Right cardiac atrium (tissue), 5 donors: Measurements from ENCODE around the gene DEDD. TPM values are rescaled to one million over a fixed set of nuclear protein-coding genes. Genes with fewer than 3 reads are reported as not detected.

Source experiments
- ATAC-seq, 2 donors: fragments of 200-7000 bp; cut with Tn5 transposase; one replicate each; pipeline versions ENCODE4 v1.8.0 to v1.9.1; 2020; ENCODE audit warnings: moderate library complexity in 2 of 2, mild to moderate bottlenecking in 1 of 2
- DNase-seq, 3 donors: peaks; one replicate each; pipeline ENCODE4 v3.0.0-alpha.2; 2020
- H3K27ac ChIP-seq: one replicate; pipeline ENCODE4 v1.5.1; 2013; ENCODE audit warnings: mild to moderate bottlenecking, low read length, control low read depth, moderate library complexity
- H3K27me3 ChIP-seq: one replicate; pipeline ENCODE4 v1.6.1; 2013; ENCODE audit not compliant: control insufficient read depth, insufficient read depth
- H3K4me1 ChIP-seq: one replicate; pipeline ENCODE4 v1.6.1; 2013; ENCODE audit warnings: low read length; ENCODE audit not compliant: control insufficient read depth, insufficient read depth
- H3K4me3 ChIP-seq: one replicate; pipeline ENCODE4 v1.5.1; 2013; ENCODE audit warnings: low read length, control low read depth
- H3K9me3 ChIP-seq: one replicate; pipeline ENCODE4 v1.6.1; 2013; ENCODE audit warnings: low read length; ENCODE audit not compliant: control insufficient read depth
- WGBS: extraction: QIAGEN DNeasy Blood & Tissue Kit; methylation state at CpG from one replicate; pipeline ENCODE4 v1.1.7; 2013; 5-methylcytosine and 5-hydroxymethylcytosine counted together
- intact Hi-C, 4 donors: fragments of 100-400 bp; cut with DNase I; formaldehyde crosslinking; loops; one replicate each; pipeline versions ENCODE4 v1.11.0 to v1.14.0; 2022 to 2023
- polyA plus RNA-seq: library from polyadenylated mRNA; stranded (reverse); fragments of 200-250 nt; gene quantifications from one replicate; pipeline ENCODE4 v1.2.3, GENCODE V29; 2013
- total RNA-seq, 4 donors: library from RNA; stranded (reverse); fragmentation: NEBNext Ultra II Directional; extraction: Animal tissue kit (Norgen Biotek cat#: 25700); gene quantifications; one replicate each; pipeline ENCODE4 v1.2.1, GENCODE V29; 2021
- donor health status: healthy with polysubstance abuse.
- donor health status: DM: no; HTN: yes; CAD: no.
- donor health status: DM: no; HTN: no; CAD: no.
- donor health status: DM: no; HTN: yes; CAD: no; lungs with severe emphysema.
- donor health status: DM: yes; HTN: yes; CAD: no.

The DEDD gene
- total and polyA plus RNA-seq, 5 donors, result 15.5 to 30.6 (median 28.4) TPM

- intact Hi-C loops, result loop anchor here in 2 of 4 donors (10.0 kb wide), 2 partner anchors 96 to 256 kb away; no protein-coding TSS in a partner anchor
- no peaks in the 10 kb centered on the region for H3K9me3 ChIP-seq
- WGBS, result 82% methylated on average over 5 of the region's 5 CpGs
- no peak for ATAC-seq
- no peak overlapping the region for H3K4me3 ChIP-seq
- no peaks in the 10 kb centered on the region for H3K4me1 ChIP-seq
- DNase-seq, result no peak
- H3K27ac ChIP-seq, result no peak overlapping the region
- no peaks in the 10 kb centered on the region for H3K27me3 ChIP-seq
These were observed 41.4 kb downstream of the DEDD start for GRCh38 chr1:161091093-161091492.

GRCh38 chr1:161090617-161091016, 41.9 kb downstream of the DEDD start:
- Histone ChIP-seq H3K27ac (no peak overlapping the region), H3K9me3 (no peaks in the 10 kb centered on the region), H3K4me1 (no peaks in the 10 kb centered on the region), H3K27me3 (no peaks in the 10 kb centered on the region), H3K4me3 (no peak overlapping the region)
- ATAC-seq (no peak), DNase-seq (no peak)
- intact Hi-C loops, result loop anchor here in 2 of 4 donors (10.0 kb wide), 2 partner anchors 96 to 256 kb away; no protein-coding TSS in a partner anchor
- WGBS, result 76% methylated on average over 3 of the region's 3 CpGs

GRCh38 chr1:161089938-161090337, 42.5 kb downstream of the DEDD start:
- Histone ChIP-seq H3K4me3 (no peak overlapping the region), H3K27me3 (no peaks in the 10 kb centered on the region), H3K27ac (no peak overlapping the region), H3K4me1 (no peaks in the 10 kb centered on the region), H3K9me3 (no peaks in the 10 kb centered on the region)
- no peak for ATAC-seq
- no peak for DNase-seq
- WGBS, result 95% methylated on average over 5 of the region's 5 CpGs
- intact Hi-C loops, result loop anchor here in 2 of 4 donors (10.0 kb wide), 2 partner anchors 95 to 255 kb away; no protein-coding TSS in a partner anchor

DNA sequence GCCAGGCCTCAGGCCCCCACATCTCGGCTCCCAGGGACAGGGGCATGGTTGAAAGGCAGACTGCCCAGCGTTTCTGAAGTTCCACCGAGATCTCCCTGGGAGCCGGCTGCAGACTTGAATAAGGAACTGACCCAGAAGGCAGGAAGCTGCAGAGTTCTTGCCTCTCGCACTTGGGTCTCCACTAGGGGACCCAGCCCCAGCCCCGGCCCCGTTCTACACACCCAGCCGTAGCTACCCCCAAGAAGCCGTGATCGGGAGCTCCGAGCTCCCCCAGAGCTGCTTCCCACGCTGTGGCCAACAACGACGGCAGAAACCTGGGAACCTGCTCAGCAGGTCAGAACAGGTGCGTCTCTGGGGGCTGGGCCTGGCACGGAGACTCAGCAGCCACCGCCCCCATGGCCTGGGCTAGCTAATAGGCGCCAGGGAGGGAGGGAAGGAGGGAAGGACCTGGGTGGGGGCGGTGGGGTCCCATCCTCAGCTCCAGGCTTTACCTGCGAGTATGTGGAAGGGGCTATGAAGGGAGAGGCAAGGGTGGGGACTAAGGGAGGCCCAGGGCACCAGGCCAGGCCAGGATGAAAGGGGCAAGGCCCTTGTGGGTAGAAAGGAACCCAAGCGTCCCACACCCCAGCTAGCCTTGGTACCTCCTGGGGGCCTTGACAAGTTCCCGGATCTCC, 43.1 kb downstream of the DEDD start, which contains the start of gene NECTIN4:
NECTIN4 (minus strand) TSS at position 308 of the 674 bp plus-strand sequence; CDS start at position 46, 262 bp downstream.
- DNase-seq, result no peak
- ATAC-seq, result peak in 1 of 2 donors; percentile 32
- Histone ChIP-seq H3K9me3 (no peaks in the 10 kb centered on the region), H3K4me3 (no peak within 1 kb of the TSS), H3K27ac (no peak within 1 kb of the TSS), H3K4me1 (no peaks in the 10 kb centered on the region), H3K27me3 (no peaks in the 10 kb centered on the region)
- 72% methylated on average over 22 of the region's 22 CpGs for WGBS
- intact Hi-C loops, result no loop called here

GRCh38 chr1:161088587-161089110, 43.8 kb downstream of the DEDD start:
- H3K27me3 ChIP-seq, result no peaks in the 10 kb centered on the region
- intact Hi-C loops, result no loop called here
- ATAC-seq (no peak), DNase-seq (no peak)
- 85% methylated on average over 3 of the region's 3 CpGs for WGBS
- H3K4me3 ChIP-seq, result no peak overlapping the region
- no peaks in the 10 kb centered on the region for H3K9me3 ChIP-seq
- H3K4me1 ChIP-seq, result no peaks in the 10 kb centered on the region
- H3K27ac ChIP-seq, result no peak overlapping the region

- no peaks in the 10 kb centered on the region for H3K9me3 ChIP-seq
- no peak overlapping the region for H3K27ac ChIP-seq
- 67% methylated on average over 4 of the region's 4 CpGs for WGBS
- DNase-seq, result no peak
- no peak overlapping the region for H3K4me3 ChIP-seq
- ATAC-seq, result no peak
- intact Hi-C loops, result no loop called here
- H3K4me1 ChIP-seq, result no peaks in the 10 kb centered on the region
- H3K27me3 ChIP-seq, result no peaks in the 10 kb centered on the region
These were observed 46.0 kb downstream of the DEDD start for GRCh38 chr1:161086457-161086856.

GRCh38 chr1:161085165-161085564, 47.3 kb downstream of the DEDD start:
- ATAC-seq (no peak), DNase-seq (no peak)
- no peak overlapping the region for H3K27ac ChIP-seq
- H3K4me1 ChIP-seq, result no peaks in the 10 kb centered on the region
- intact Hi-C loops, result no loop called here
- H3K9me3 ChIP-seq, result no peaks in the 10 kb centered on the region
- H3K4me3 ChIP-seq, result no peak overlapping the region
- 62% methylated on average over 2 of the region's 2 CpGs for WGBS
- no peaks in the 10 kb centered on the region for H3K27me3 ChIP-seq

- WGBS, result 100% methylated on average over 1 of the region's 1 CpG
- no peak for DNase-seq
- ATAC-seq, result no peak
- Histone ChIP-seq H3K4me1 (no peaks in the 10 kb centered on the region), H3K9me3 (no peaks in the 10 kb centered on the region), H3K27me3 (no peaks in the 10 kb centered on the region), H3K4me3 (no peak overlapping the region), H3K27ac (no peak overlapping the region)
- intact Hi-C loops, result no loop called here
These were observed 47.9 kb downstream of the DEDD start for GRCh38 chr1:161084597-161084988.

DNA sequence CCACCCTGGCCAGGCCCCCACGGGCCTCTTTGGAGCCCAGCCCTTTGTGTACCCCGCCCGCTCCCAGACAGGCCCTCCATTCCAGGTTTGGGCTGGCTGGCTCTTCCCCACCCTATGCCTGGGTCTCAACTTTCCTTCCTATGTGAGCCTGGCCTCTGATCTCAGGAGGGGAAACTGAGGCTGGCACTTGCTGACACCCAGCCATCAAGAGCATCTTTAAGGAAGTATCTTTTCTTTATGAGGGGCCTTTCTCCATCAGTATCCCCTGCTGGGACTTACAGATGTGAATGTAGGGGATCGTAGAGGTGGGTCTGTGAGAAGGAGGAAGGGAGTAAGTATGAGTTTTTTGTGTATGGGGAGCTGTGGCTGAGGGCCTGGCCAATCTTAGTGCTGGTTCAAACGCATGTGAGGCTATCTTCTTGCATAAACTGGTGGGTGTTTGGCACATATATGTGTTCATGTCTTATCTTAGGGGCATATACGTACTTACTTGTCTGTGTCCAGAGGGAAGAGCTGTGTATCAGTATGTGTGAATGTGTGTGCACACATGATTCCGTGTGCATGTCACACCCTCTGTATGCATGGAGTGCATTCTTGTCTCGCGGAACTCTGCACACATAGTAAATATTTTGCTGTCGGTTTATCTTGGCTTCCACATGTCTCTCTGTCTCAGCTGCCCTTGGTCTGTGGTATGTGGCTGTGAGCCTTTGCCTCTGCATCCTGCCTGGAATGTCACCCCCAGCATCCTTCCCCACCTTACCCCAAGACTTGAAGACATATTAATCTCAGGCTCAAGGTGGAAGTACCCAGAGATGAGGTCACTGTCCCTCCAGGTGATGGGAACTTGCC, 48.5 kb downstream of the DEDD start:
- Histone ChIP-seq H3K27me3 (no peaks in the 10 kb centered on the region), H3K9me3 (no peaks in the 10 kb centered on the region), H3K4me3 (no peak overlapping the region), H3K4me1 (no peaks in the 10 kb centered on the region), H3K27ac (no peak overlapping the region)
- intact Hi-C loops, result no loop called here
- WGBS, result 68% methylated on average over 10 of the region's 10 CpGs
- no peak for ATAC-seq
- DNase-seq, result no peak

DNA sequence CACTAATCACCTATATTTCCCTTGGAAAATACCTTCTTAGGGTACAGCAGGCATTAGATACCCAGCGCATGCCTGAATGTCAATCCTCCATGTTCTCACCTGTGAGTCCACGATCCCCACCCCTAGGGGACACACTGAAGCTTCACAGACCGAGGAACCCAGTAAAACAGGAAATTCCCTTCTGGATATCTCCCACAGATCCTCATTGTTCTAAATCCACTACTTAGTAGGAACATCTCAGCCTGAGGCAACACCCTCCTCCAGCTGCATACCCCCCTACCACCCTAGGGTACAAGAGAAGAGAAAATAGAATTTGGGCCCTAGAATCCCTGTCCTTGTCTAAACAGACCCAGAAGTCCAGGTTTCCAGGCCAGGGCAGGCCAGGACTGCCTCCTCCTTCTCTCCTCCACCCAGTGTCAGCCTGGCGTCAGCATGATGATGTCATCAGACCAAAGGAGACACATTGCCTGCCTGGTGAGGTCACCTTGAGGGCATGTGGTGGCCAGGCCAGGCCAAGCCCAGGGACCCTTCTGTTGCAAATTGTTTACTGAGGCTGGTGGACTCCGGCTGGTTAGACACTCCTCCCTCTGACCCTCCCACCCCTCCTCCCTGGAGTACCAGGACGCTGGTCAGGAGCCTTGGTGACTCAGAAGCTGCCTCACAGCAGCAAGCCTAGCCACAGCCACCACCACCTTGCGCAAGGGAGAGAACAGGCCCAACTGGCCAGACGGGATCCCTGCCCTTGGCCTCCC, 49.3 kb downstream of the DEDD start:
- no peaks in the 10 kb centered on the region for H3K9me3 ChIP-seq
- peak; percentile 90 to 94 for ATAC-seq
- intact Hi-C loops, result no loop called here
- H3K27me3 ChIP-seq, result no peaks in the 10 kb centered on the region
- H3K4me1 ChIP-seq, result no peaks in the 10 kb centered on the region
- peak; percentile 87 to 90 (median 89) for DNase-seq
- H3K4me3 ChIP-seq, result no peak overlapping the region
- H3K27ac ChIP-seq, result no peak overlapping the region
- 58% methylated on average over 8 of the region's 8 CpGs for WGBS
